GM21390 (cell line): ENCODE measurements around the gene C10orf53.
"Not testable (repeated sequence)": the region's sequence is repeated elsewhere in the genome, so short reads cannot be mapped to it uniquely, and the experiment has no call there.

Experiments used
- ATAC-seq: cut with Tn5 transposase; IDR thresholded peaks from one replicate; pipeline ENCODE4 v1.9.1; 2021; ENCODE audit not compliant: unreplicated experiment

C10orf53 gene

DNA sequence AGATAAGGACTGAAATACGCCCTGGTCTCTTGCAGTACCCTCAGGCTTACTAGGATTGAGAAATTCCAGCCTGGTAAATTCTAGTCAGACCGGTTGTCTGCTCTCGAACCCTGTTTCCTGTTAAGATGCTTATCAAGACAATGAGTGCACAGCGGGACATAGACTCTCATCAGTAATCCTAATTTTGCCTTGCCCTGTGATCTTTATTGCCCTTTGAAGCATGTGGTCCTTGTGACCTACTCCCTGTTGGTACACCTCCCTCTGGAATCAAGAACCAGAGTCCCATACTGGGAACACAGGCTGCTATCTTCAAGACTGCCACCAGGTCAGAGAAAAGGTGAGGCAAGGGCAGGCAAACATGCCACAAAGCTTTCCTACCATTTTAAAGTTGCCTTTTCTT is 7.2 kb downstream of the C10orf53 start:
- ATAC-seq = no peak

DNA sequence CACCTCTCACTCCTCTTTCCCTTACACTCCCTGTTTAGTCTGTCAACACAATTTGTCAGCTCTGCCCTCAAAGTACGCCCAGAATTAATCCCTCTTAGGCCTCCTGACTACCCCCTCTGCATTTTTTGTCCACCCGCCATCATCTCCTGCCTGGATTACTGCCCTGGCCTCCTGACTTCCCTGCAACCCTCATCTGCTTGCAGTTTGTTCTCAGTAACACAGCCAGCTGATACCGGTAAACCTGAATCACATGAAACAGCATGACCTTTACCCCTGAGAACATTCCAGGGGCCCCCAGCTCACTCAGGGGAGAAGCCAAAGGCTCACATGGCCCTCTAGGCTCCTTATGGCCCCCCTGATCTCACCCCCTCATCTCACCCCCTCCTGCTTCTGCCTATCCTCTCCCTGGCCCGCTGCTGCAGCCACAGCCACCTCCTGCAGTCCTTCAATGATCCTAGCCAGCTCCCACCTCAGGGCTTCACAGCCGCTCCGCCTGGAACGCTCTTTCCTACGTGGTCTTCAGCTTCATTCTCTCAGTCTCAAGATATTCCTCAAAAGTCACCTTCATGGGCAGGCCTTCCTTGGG is 8.9 kb downstream of the C10orf53 start:
- no peak for ATAC-seq

DNA sequence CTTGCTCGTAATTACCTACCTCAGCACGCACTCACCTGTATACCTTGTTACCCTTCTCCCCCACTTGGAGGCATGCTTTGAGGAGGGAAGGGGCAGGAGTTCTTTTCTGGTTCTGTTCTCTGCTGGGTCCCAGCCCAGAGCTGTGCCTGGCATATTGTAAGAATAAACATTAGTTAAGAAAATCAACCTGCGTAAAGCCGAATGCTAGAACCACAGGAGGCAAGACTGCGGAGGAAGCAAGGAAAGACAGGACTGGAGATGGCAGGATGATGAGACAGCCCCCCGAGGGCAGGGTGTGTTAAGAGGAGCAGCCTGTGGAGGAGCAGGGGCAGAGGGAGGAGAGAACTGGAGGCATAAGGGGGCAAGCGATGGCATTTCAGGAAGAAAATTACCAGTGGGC is 9.5 kb downstream of the C10orf53 start:
- ATAC-seq = no peak

DNA sequence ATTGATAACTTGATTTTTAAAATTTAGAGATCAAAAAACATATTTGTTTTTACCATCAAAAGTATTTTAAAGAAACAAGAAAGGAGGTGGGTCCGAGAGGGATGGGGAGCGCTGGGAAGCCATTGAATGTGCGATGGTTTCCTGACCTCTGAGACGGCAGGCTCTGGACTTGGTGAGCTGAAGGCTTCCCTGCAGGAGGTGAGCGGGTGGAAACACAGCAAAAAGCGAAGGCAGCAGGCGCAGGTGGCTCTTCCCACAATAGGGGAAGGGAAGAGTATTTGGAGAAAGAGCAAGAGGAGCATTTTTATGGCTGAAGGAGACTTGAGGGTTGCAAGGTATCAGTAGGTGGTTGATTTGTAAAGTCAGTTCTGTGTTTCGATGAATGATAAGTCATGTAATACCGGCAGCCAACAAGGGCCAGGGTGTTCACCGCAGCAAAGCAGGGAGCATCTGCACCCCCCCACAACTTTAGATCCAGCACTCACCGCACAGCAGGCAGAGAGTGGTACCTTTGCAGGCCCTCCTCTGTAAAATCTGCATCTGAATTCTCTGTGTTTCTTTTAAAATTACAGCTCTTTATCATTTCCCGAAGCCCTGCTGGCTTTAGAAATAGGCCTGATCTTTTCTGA is 10.5 kb downstream of the C10orf53 start:
- no peak for ATAC-seq

DNA sequence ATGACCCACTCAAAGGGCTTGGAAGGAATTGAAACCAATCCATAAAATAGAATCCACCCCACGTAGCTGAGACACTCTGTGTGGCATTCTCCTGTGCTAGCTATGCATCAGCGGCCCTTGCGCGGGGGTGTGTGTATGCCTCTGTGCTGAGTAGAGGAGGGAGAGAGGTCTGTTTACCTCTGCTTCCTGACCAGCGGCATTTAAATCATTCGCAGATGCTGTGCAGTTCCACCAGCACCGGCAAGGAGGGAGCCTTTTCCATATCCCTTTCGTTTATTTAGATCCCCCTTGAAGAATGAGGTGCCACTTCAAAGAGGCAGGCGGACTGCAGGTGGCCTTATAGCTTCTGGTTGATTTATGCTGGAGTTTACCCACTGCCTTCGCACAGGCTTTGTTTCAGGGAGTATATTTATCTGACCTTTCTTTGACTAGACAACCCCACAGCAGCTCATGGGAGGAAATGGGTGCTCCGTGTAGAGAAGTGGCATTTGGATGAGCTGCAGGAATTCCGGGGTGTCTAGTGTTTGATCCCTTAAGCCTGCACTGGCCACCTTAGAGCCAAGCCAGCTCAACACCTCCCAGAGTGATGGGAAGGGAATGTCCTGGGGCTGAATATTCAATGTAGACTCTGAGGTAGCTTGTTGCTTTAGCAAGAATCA is 11.4 kb downstream of the C10orf53 start:
- no peak for ATAC-seq

DNA sequence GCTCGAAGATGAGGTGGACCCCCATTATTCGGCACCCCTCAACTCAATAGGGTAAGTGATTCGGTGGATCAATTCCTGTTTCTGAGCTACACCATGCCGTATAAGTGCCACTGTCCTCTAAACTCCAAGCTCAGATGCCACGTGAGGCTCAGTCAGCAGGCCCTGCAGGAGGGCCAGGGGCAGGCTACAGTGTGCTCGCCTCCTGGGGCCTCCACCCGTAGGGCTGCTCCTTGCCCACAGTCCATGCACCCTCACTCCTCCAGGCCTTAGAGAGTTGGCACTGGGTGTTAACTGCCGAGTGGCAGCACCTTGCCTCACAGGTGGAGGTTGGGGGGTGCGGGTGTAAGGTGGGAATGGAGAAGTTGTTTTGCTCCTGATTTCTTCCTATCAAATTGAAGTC is 12.1 kb downstream of the C10orf53 start:
- no peak for ATAC-seq

DNA sequence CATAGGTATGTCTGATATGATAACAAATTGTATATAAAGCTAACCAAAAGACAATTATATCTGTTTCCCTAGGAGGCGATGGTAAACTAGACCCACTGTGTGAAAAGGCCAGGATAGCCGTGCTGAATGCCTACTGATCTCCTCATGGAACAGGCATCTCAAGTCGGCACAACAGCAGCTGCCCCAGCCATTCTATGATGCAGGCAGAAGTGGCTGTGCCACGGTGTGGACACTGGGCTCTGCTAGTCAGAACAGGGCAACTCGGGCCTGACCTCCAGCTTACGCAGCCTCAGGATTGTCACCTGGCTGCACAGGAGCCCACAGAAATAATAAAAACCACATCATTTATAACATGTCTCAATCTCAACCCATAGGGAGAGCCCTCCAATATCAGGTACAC is 15.0 kb downstream of the C10orf53 start:
- no peak for ATAC-seq

DNA sequence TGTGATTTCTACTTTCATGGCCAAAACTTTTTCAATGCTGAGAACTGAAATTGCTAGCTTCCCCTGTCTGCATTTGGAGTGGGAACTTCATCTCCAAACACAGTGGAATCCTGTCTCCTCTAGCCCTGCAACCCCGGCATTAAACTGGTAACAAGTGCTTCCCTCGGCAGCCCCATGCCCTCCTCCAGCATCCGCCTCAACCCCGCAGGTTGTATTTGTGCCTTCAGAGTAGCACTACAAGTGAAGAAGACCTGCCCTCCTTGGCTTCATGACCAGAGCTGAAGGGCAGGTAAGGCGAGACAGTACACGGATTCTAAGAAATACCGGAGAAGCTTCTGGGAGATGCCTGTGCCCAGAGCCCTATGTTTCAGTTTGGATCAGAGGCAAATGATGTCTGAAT is 16.9 kb downstream of the C10orf53 start:
- ATAC-seq = no peak

DNA sequence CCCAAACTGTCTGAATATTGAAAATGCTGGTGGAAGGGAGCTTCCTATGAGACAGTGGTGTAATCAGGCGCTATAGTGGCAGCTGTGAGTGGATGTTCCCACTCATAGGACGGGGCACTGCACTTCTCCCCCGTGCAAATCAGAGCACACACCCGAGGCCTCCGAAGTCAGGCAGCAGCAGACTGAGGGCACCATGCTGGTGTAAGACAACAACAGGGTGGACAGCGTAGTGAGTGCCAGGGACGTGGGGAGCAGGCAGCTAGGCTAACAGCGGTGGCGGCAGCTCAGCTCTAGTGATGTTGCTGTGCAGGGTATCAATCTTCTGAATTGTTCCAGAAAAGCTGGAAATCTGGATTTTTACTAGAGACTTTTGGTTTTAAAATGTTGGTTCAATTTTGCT is 19.2 kb downstream of the C10orf53 start:
- no peak for ATAC-seq

DNA sequence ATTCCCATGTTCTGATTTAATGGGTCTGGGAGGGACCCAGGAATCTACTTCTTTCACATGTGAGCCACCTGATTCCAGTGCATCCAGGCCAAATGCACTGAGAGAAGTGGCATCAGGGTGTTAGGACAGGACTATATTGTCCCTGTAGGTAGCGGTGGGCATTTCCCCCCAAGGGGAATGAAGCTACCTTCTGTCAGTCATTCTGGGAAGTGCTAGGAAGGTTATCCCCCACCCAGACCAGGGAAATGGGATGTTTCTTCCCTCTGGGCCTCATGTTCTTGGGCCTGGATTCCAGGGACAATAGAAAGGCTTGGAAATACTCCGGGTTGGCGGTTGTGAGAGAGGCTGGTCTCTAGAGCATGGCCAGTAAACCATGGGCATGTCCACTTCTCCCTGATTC is 20.8 kb downstream of the C10orf53 start:
- no peak for ATAC-seq

DNA sequence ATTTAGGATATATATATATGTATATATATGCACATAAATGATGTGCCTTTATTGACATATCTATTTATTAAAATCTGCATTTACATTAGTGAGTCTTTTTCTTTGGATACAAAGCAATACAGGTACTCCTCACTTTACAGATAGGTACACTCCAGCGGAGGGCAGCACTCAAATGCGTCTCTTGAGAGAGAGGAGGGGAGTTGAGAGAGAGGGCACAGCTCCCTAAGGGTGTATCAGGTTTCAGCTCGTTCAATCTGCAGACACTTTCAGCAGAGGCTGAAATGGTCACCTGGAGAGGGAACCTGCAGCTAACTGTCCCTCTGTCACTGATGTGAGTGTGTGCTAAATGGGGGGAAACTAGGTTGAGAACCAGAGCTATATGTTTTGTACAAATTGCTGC is 21.5 kb downstream of the C10orf53 start:
- ATAC-seq = no peak

DNA sequence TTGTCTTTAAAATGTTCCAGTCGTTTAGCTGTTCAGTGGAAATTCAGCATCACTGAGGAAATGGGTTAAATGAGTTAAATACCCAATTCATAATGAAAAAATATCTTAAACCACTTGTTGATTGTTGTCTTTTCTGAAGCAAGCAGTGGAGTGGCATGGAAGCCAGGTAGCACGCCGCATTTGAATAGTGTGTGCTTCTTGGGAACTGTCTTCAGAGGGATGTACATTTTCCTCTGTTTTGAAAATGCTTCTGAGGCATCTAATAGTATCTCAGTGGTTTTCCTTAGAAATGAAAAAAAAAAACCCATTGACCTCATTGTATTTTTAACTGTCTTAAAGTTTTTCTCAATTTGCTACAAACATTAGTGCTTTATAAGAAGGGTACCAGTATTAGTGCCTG is 28.1 kb downstream of the C10orf53 start:
- no peak for ATAC-seq

DNA sequence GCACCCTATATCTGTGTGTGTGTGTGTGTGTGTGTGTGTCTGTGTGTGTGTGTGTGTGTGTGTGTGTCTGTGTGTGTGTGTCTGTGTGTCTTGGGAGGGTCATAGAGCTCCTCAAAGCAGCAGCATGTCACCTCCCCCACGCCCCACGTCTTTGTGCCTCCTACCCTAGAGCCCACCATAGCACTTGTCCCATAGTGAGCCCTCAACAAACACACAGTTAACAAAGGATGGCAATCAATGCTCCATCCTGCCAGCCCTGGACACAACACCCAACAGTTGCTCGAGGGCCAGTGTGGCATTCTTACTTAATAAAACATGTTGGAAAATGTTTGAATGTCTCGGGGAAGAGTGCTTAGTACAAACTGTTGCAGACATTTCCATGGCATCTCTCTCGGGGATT is 30.5 kb downstream of the C10orf53 start:
- ATAC-seq = no peak

DNA sequence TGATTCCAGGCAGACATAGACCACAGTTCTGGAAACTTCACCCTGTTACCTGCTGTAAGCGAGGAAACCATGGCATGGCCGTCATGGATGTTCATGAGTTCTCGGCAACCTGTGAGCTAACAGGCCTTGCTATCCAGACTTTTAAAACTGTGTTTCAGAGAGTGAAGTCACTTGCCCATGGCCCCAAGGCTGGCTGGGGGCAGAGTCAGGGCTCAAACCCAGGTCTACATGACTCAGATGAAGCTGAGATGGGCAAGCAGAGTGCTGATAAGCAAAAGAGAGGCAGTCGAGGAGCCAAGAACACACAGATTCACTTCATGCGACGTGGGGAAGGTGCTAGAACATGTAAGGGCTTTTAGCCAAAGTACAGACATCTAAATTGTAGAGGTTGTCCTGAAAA is 31.5 kb downstream of the C10orf53 start:
- no peak for ATAC-seq

DNA sequence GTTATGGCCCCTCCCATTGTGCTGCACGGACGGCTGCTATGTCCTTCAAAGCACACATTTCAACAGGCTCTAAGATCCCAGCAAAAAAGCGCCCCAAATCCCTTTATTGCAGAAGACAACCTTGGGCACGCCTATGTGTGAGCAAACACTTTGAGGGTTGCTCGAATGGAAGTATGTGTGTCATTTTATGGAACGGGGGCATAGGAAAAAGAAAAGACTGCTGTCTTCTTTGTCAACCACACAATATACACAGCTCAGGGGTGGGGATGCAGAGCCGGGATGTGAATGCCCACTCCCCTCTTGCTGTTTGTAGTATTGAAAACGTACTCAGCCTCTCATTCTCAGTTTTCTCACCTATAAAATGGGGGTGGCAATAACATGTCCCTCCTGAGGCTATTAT is 32.0 kb downstream of the C10orf53 start:
- ATAC-seq = no peak

DNA sequence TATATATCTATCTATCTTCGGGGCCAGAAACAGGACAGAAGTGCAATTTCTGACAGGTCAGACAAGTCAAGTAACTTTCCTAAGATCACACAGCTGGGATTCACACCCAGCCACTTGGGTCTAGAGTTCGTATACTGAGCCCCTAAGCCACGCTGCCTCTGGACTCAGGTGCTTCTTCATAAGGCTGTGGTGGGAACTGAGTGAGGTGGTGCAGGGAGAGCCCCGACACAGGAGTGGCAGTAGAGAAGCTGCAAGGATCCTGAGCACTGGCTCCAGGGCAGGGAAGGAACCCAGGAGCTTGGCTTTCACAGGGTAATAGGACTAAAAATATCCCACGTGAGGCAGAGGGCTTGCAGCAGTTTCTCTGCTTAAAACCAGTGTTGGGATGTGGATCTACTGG is 33.8 kb downstream of the C10orf53 start:
- no peak for ATAC-seq

DNA sequence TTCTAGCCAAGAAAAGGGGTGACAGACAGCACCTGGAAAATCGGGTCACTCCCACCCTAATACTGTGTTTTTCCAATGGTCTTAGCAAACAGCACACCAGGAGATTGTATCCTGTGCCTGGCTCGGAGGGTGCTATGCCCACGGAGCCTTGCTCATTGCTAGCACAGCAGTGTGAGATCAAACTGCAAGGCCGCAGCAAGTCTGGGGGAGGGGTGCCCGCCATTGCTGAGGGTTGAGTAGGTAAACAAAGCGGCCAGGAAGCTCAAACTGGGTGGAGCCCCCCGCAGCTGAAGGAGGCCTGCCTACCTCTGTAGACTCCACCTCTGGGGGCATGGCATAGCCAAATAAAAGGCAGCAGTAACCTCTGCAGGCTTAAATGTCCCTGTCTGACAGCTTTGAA is 35.7 kb downstream of the C10orf53 start:
- not testable (repeated sequence) for ATAC-seq

DNA sequence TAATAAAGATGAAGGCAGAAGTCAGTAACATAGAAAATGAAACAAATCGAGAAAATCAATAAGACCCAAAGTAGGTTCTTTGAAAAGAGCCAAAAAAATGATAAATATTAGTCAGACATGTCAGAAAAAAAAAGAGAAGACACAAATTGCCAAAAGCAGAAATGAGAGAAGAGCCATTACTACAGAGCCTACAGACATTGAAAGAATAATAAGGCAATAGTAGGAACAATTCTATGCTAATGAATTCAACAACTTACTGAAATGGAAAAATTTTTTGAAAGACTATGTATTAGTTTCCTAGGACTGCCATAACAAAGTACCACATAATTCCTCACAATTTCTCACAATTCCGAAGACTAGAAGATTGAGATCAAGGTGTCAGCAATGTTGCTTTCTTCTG is 47.1 kb downstream of the C10orf53 start:
- no peak for ATAC-seq

DNA sequence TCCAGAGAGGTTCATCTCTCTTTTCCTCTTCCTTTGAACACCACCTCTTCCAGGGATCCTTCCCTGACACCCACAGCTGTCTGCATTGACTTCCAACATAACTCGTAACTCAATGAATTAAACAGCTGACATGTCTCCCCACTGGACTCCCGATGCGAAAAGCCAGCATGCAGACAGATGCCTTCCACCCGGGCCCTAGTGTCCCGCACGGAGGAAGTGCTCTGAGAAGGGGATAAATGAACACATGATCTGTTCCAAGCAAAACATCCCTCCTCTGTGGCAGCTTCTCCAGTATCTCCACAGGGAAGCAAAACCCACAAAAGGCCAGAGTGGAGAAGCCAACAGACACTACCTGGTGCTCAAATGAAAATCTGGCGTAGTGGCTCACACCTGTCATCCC is 54.4 kb downstream of the C10orf53 start:
- ATAC-seq = no peak

DNA sequence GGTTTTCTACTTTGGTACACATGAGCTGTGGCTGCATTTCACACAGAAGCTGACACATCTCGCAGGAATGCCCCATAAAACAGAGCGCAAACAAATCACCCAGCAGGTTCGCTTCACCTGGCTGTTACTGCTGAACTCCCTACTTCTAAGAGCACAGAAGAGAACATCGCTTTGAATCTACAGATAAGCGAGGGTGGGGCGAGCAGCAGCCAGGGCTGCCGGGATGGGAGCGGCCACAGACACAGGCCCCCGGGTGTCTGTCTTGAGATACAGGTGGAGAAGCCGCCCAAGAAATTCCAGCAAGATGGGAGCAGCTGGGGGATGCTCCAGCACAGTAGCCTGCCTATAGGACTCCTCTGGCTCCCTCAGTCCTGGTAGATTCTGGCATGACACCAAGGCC is 55.2 kb downstream of the C10orf53 start:
- no peak for ATAC-seq

DNA sequence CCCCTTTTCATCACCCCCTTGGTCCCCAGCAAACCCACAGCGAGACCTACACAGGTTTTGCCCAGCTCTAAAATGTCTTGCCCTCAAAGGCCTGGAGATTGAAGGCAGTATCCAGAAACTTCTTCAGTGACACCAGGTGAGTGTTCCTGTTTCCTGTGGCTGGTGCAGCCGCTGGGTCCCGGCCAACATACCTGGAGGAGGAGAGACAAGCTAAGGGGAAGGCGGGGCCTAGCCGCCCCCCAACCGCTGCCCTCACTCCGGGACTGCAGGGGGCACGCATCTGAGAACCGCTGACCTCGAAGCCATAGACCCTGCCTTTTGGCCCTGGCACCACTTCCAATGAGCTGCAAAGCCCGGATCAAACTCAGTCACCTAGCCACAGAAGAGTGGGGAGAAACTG is 55.7 kb downstream of the C10orf53 start:
- no peak for ATAC-seq

DNA sequence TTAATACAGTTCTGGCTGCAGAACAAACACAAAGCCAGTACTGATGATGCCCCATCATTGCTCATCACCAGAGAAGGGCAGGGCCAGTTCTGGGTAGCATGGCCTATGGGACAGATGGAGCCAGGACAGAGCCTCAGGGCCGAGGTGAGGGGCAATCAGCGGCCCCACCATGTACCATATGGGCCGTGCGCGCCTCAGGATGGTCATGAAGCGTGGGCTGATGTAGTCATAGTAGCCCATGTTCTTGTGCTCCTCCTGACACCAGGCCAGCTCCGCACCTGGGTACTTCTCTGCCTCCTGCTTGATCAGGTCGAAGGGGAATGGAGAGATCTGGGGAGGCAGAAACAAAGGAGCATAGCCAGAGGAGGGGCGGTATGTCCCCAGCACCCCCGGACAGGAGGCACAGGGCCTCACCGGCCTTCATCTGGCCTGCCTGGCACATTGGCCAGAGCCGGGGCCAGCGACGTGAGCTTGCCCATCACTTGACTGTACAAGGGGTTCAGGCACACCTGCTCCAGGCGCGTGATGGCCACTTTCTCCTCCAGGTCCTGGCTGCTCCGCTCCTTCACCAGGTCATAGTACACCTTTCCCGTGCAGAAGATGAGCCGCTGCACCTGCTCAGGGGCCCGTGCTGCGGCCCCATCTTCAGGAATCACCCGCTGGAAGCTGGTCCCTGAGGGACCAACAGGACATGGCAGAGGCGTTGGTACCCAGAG is 56.6 kb downstream of the C10orf53 start:
- ATAC-seq = no peak
